Measurements from ENCODE around the gene ABCA7.
A peak's percentile ranks its signal among the peaks of the same experiment; 100 is the strongest.

The ABCA7 gene

DNA sequence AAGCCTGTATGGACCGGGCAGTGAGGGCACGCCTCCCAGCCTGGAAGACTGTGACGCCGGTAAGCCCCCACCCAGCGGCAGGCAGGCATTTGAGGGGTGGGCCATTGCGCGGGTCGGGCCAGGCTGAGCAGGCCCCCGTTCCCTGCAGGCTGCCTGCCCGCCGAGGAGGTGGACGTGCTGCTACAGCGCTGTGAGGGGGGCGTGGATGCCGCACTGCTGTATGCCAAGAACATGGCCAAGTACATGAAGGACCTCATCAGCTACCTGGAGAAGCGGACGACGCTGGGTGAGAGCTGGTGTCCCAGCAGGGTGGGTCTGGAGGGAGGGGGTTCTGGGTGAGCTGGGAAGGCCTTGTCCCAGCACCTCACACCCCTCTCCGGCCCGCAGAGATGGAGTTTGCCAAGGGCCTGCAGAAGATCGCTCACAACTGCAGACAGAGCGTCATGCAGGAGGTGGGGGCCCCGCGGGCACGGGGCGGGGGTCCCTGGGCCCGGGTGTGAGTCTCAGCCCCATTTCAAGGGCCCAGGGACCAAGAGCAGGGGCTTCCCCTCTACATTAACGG lies 34.1 kb downstream of the ABCA7 start:
- no peaks in the 10 kb centered on the region for H3K9me3 ChIP-seq (ENCODE audit: insufficient read depth, low read length)
- peaks cover 7% of the 10 kb centered on the region for H3K79me2 ChIP-seq (ENCODE audit: insufficient read depth, low read length)
- no peak overlapping the region for H2AFZ ChIP-seq (ENCODE audit: low read depth, low read length, severe bottlenecking)
- peak overlapping the region; percentile 62 for H3K4me2 ChIP-seq (ENCODE audit: low read depth, low read length, poor library complexity, severe bottlenecking)
- H4K20me1 ChIP-seq (ENCODE audit: low read depth, low read length): no peaks in the 10 kb centered on the region
- H3F3A ChIP-seq (ENCODE audit: insufficient read depth): peaks cover 44% of the 10 kb centered on the region
- H3K9ac ChIP-seq (ENCODE audit: low read length): peak overlapping the region; percentile 49; the same call in 1 of the 2 replicates
- H3K4me3 ChIP-seq (ENCODE audit: insufficient read depth, low read length, poor library complexity, severe bottlenecking): peak overlapping the region; percentile 35
- H3K27ac ChIP-seq (ENCODE audit: low read depth, low read length): peak overlapping the region; percentile 79
- peaks cover 8% of the 10 kb centered on the region for H3K36me3 ChIP-seq (ENCODE audit: low read length)
- no peaks in the 10 kb centered on the region for H3K27me3 ChIP-seq (ENCODE audit: low read length)
- H3K9me2 ChIP-seq (replicated peaks; ENCODE audit: insufficient read depth, low read length): no peaks in the 10 kb centered on the region
- TF ChIP-seq CTCF (IDR thresholded peaks at IDR 0.05; ENCODE audit: insufficient read depth, low read length, poor library complexity, severe bottlenecking) (no peak), EZH2phosphoT487 (conservative IDR thresholded peaks at IDR 0.05; ENCODE audit: low read length) (no peak)

- TF ChIP-seq EZH2phosphoT487 (conservative IDR thresholded peaks at IDR 0.05; ENCODE audit: low read length) (no peak), CTCF (IDR thresholded peaks at IDR 0.05; ENCODE audit: insufficient read depth, low read length, poor library complexity, severe bottlenecking) (no peak)
- Histone ChIP-seq H3K36me3 (ENCODE audit: low read length) (peaks cover 8% of the 10 kb centered on the region), H3K27ac (ENCODE audit: low read depth, low read length) (peak overlapping the region; percentile 91), H3K4me2 (ENCODE audit: low read depth, low read length, poor library complexity, severe bottlenecking) (peak overlapping the region; percentile 78), H4K20me1 (ENCODE audit: low read depth, low read length) (no peaks in the 10 kb centered on the region), H3F3A (ENCODE audit: insufficient read depth) (peaks cover 38% of the 10 kb centered on the region), H3K4me3 (ENCODE audit: insufficient read depth, low read length, poor library complexity, severe bottlenecking) (peak overlapping the region; percentile 39), H3K79me2 (ENCODE audit: insufficient read depth, low read length) (peaks cover 7% of the 10 kb centered on the region; the same call in 1 of the 2 replicates), H3K27me3 (ENCODE audit: low read length) (no peaks in the 10 kb centered on the region), H3K9ac (ENCODE audit: low read length) (peak overlapping the region; percentile 52; the same call in 1 of the 2 replicates), H3K9me3 (ENCODE audit: insufficient read depth, low read length) (no peaks in the 10 kb centered on the region), H2AFZ (ENCODE audit: low read depth, low read length, severe bottlenecking) (no peak overlapping the region), H3K9me2 (replicated peaks; ENCODE audit: insufficient read depth, low read length) (no peaks in the 10 kb centered on the region)
These were observed 34.8 kb downstream of the ABCA7 start for GRCh38 chr19:1074544-1075283.

GRCh38 chr19:1076046-1076386 lies 36.1 kb downstream of the ABCA7 start:
- H3K36me3 ChIP-seq (ENCODE audit: low read length): peaks cover 8% of the 10 kb centered on the region
- TF ChIP-seq EZH2phosphoT487 (conservative IDR thresholded peaks at IDR 0.05; ENCODE audit: low read length) (no peak), CTCF (IDR thresholded peaks at IDR 0.05; ENCODE audit: insufficient read depth, low read length, poor library complexity, severe bottlenecking) (no peak)
- 0 out of 2 replicates have a peak, but pooled peaks cover under 1% of the 10 kb centered on the region for H3K79me2 ChIP-seq (ENCODE audit: insufficient read depth, low read length)
- no peak overlapping the region for H3K9ac ChIP-seq (ENCODE audit: low read length)
- no peaks in the 10 kb centered on the region for H3K9me2 ChIP-seq (replicated peaks; ENCODE audit: insufficient read depth, low read length)
- no peaks in the 10 kb centered on the region for H3K27me3 ChIP-seq (ENCODE audit: low read length)
- H2AFZ ChIP-seq (ENCODE audit: low read depth, low read length, severe bottlenecking): no peak overlapping the region
- no peak overlapping the region for H3K4me2 ChIP-seq (ENCODE audit: low read depth, low read length, poor library complexity, severe bottlenecking)
- no peaks in the 10 kb centered on the region for H3K9me3 ChIP-seq (ENCODE audit: insufficient read depth, low read length)
- H4K20me1 ChIP-seq (ENCODE audit: low read depth, low read length): no peaks in the 10 kb centered on the region
- peaks cover 34% of the 10 kb centered on the region for H3F3A ChIP-seq (ENCODE audit: insufficient read depth)
- H3K4me3 ChIP-seq (ENCODE audit: insufficient read depth, low read length, poor library complexity, severe bottlenecking): no peak overlapping the region
- H3K27ac ChIP-seq (ENCODE audit: low read depth, low read length): peak overlapping the region; percentile 91

Measured in SU-DHL-6 (cell line).